AG09319 (cell line): ENCODE results near the gene GTF2IRD1.

Experiments
- DNase-seq: peaks from one replicate; pipeline ENCODE4 v3.0.0-alpha.2; 2010; ENCODE audit warnings: low read depth; ENCODE audit errors: extremely low read depth
- TF ChIP-seq, protein P1 (sequence below): IDR thresholded peaks from 2 replicates; pipeline ENCODE4 v1.5.1; 2011; ENCODE audit warnings: low read depth, mild to moderate bottlenecking, inconsistent platforms, low read length, moderate library complexity

Gene GTF2IRD1

GRCh38 chr7:74579800-74580685 is 126.3 kb downstream of the GTF2IRD1 start:
- TF ChIP-seq, protein P1, sequence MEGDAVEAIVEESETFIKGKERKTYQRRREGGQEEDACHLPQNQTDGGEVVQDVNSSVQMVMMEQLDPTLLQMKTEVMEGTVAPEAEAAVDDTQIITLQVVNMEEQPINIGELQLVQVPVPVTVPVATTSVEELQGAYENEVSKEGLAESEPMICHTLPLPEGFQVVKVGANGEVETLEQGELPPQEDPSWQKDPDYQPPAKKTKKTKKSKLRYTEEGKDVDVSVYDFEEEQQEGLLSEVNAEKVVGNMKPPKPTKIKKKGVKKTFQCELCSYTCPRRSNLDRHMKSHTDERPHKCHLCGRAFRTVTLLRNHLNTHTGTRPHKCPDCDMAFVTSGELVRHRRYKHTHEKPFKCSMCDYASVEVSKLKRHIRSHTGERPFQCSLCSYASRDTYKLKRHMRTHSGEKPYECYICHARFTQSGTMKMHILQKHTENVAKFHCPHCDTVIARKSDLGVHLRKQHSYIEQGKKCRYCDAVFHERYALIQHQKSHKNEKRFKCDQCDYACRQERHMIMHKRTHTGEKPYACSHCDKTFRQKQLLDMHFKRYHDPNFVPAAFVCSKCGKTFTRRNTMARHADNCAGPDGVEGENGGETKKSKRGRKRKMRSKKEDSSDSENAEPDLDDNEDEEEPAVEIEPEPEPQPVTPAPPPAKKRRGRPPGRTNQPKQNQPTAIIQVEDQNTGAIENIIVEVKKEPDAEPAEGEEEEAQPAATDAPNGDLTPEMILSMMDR: no peak
- DNase-seq: no peak

GRCh38 chr7:74581916-74582440 is 128.3 kb downstream of the GTF2IRD1 start:
- TF ChIP-seq, protein P1: no peak
- no peak for DNase-seq

GRCh38 chr7:74582447-74583039 is 128.8 kb downstream of the GTF2IRD1 start:
- DNase-seq: no peak
- TF ChIP-seq, protein P1: no peak

DNA sequence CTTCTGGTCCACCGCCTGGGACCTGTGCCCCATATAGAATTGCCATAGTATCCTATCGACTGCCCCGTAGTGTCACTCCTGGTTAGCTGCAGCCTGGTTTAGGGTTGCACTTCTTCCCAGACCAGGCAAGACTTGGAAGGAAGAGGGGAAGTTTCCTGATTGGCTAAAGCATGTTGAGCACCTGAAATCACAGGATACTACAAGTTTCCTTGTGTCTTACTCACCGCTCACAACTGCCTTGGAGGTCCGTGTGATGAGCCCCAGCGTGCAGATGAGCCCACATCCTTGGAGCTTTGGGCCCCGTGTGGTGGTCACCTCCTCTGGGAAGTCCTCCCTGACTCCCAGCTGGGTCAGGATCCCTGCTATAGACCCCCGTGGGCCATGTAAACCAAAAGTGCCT is 129.9 kb downstream of the GTF2IRD1 start:
- DNase-seq: no peak
- TF ChIP-seq, protein P1: no peak

DNA sequence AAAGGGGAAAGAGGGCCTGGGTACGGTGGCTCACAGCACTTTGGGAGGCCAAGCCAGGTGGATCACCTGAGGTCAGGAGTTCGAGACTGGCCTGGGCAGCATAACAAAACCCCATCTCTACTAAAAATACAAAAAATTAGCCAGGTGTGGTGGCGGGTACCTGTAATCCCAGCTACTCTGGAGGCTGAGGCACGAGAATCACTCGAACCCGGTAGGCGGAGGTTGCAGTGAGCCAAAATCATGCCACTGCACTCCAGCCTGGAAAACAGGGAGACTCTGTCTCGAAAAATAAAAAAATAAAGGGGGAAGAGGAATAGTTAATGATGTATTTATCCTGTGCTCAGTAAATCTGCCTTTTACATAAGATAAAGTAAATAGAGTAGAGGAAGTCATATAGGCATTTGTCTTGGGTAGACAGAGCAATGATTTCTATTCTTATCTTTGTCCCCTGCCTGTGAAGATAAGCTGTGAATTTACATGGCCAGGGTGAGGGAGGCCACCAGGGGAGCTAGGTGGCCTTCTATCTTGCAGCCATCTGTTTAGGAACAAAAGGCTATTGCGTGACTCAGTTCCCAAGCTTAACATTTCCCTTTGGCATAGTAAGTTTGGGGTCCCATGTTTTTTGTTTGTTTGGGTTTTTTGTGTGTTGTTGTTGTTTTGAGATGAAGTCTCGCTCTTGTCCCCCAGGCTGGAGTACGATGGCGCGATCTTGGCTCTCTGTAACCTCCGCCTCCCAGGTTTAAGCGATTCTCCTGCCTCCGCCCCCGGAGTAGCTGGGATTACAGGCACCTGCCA is 130.7 kb downstream of the GTF2IRD1 start:
- no peak for DNase-seq
- TF ChIP-seq, protein P1: no peak

- TF ChIP-seq, protein P1: no peak
Measured at GRCh38 chr7:74585844-74586243, 132.1 kb downstream of the GTF2IRD1 start.

More at GRCh38 chr7:74585844-74586243, 132.1 kb downstream of the GTF2IRD1 start:
- no peak for DNase-seq
